ENCODE results near the gene USP3.

Gene USP3

GRCh38 chr15:63545520-63545919, 41.1 kb downstream of the USP3 start:
- DNase-seq, result no peak

DNA sequence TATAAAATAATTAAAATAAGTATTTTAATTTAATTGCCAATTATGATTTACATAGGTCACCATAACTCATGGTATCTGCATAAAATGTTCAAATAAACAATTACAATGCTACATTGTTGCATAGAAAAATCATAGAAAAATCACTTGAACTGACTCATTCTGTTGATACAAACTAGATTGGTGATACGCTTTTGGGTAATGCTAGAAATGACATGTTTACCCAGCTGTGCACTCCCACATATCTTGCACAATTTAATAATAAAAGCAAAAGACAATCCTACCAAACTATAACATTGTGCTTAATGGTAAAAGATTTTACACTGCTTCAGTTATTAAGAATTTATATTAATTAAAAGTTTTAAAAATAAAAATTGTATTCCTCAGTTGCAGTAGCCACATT, 47.0 kb downstream of the USP3 start:
- no peak for DNase-seq

- peak; percentile 40 for DNase-seq
These were observed 49.0 kb downstream of the USP3 start for GRCh38 chr15:63553388-63553791.

DNA sequence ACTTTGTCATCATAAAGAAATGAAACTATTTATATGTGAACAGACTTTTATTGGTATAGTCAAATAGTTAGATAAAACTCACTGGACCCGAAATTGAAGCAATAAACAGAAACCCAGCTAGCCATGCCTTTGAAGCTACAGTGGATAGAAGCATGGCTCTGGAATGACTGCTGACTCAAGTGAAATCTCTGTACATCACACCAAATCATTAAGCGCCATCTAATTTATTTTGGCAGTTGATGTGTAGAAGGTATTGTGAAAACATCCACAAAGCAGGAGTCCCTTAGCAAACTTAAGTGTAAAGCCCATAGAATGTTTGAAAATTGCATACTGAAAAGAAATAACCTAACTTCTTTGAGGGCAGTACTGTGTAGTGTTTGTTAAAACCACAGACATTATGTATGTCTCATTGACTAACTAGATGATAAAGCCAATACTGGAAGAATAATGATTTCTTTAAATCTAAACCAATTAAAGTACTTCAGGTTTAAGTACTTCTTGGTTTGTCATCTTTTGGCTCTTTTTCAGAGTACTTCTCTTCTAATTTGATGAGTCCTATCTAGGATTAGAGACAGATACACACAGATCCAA, 50.0 kb downstream of the USP3 start:
- DNase-seq, result peak; percentile 90

DNA sequence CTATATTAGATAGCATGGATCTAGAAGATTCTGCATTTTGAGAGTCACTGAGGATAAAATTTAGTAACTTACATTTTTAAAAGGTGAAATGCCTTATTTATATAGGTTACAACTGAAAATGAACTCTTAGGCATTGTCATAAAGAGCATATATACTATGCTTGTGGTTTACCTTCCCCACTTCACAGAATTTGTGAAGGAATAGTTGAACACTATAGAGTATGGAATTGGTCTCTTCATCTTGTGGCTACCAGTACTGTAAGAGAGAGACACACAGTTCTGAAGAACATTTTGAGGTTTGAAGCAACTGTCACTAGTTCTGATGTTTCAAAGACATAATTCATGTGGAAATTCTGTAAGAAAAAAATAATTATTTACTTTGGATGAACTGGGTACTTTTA, 51.1 kb downstream of the USP3 start:
- no peak for DNase-seq

- no peak for DNase-seq
These were observed 51.9 kb downstream of the USP3 start for GRCh38 chr15:63556246-63556645.

- DNase-seq, result no peak
These were observed 52.3 kb downstream of the USP3 start for GRCh38 chr15:63556736-63557135.

- no peak for DNase-seq
These were observed 55.4 kb downstream of the USP3 start for GRCh38 chr15:63559753-63560152.

DNA sequence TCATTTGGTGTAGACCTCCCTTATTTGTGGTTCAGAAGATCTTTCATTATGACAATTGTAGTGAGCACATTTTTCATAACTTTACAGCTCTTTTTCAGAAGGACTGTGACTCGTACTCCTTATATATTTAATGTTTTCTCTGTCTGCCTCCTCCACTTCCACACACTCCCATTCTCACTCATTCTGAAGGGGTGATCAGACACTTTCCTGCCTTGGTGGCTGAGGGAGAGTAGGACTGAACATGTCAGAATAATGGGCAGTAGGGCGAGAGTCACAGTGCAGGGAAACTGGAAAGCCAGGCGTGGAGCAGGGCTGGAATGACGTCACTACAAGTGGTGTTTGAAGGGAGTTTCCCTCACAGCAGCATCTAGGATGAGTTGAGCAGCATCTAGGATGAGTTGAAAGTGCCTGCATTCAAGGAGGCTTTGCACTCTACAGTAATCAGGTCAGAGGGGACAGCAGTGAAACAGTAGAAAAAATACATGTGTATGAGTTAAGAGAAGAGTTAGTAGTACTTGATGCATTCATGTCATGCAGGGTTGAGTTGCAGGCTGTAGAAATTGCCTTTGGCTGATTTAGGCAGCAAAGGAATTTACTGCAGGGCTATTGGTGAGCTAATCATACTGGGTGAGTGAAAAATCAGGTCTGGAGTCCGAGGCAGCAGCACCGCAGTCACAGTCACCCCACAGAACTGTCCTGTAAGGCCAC, 56.5 kb downstream of the USP3 start:
- DNase-seq, result no peak

DNA sequence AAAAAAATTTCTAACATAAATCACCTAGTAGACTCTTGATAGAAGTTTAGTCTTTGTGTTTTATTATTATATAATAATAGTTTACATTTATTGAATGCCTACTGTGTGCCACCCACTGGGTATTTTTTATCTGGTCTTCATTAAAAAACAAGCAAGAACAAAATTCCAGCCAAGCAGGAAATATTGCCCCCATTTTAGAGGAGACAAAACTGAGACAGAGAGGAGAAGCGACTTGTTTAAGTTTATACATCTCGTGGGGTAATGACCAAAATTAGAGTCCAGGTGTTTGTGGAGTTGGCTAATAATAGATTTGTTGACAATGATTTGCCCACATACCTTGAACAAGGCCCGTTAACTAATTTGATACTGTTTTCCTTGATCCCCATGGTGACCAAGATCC, 59.7 kb downstream of the USP3 start:
- no peak for DNase-seq

DNA sequence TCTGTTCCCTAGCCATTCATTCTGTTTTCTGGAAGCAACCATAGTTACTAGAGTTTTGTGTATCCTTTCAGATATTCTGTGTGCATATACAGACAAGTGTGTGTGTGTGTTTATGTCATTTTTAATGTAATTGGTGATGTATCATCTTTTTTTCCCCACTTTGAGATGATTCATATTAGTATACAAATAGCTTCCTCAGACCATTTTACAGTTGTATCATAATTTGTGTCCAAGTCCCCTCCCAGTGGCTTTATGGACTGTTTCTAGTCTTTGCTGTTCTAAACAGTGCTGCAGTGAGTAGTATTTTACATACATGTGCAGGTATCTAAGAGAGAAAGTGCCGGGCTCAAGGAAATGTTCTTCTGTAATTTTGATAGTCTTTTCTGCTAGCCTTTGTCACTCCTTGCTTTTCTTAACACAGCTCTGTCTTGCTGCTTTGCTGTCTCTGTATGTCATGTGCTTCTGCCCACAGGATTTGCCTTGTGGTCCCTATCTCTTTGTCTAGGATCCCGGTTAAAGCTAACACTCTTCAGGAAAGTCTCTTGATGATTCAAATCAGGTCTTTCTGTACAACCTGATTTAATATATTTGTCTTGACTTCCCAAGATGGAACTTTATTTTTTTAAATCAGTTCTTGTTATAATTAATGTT, 61.3 kb downstream of the USP3 start:
- DNase-seq, result peak; percentile 19

DNA sequence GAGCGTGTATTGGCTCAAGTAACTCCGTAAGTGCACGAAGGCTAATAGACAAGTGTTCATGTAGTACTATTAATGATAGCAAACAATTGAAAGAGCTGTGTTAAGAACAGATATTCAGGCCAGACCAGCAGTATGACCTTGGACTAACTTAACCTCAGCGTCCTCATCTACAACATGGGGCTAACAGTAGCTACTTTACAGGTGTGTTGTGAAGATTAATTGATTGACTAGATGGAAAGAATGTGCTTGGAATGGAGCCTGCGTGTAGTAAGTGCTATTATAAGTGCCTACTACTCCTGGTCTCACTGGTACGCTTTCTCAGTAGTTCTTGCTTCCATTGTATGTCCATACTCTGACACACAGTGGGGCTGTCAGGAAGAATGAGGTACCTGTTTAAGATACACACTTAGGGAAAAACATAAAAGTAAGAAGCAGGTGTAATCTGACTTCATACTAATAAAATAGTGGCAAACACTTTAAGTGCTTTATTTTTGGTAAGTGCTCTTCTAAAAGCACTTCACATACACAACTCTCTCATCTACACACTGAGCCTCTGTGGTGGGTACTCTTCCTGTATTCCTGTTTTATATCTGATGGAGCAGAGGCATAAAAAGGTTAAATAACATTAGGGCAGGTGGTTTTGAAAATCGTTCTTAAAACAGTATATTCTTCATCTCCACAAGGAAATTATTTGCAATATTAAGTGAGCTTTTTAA, 68.5 kb downstream of the USP3 start:
- DNase-seq, result no peak

- DNase-seq, result no peak
These were observed 69.1 kb downstream of the USP3 start for GRCh38 chr15:63573533-63573932.

- no peak for DNase-seq
These were observed 70.9 kb downstream of the USP3 start for GRCh38 chr15:63575312-63575711.

DNA sequence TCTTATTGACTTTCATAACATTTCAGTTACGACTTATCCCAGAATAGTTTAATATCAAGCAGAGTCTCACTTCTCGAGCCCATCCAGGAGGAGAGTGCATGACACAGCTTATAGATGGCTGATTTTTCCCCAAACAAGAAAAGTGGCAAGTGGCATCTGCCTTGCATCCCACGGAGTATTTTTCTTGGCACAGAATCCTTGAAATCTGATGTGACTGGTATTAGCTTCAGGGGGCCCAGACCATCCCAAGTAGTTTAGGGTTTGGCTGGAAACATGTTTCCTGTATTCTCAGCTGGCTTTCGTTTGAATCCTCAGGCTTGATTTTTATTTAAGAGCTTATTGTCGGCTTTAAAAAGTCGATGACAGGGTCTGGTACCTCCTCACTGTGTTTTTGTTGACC, 72.0 kb downstream of the USP3 start:
- no peak for DNase-seq

GRCh38 chr15:63582179-63582578, 77.8 kb downstream of the USP3 start:
- no peak for DNase-seq

DNA sequence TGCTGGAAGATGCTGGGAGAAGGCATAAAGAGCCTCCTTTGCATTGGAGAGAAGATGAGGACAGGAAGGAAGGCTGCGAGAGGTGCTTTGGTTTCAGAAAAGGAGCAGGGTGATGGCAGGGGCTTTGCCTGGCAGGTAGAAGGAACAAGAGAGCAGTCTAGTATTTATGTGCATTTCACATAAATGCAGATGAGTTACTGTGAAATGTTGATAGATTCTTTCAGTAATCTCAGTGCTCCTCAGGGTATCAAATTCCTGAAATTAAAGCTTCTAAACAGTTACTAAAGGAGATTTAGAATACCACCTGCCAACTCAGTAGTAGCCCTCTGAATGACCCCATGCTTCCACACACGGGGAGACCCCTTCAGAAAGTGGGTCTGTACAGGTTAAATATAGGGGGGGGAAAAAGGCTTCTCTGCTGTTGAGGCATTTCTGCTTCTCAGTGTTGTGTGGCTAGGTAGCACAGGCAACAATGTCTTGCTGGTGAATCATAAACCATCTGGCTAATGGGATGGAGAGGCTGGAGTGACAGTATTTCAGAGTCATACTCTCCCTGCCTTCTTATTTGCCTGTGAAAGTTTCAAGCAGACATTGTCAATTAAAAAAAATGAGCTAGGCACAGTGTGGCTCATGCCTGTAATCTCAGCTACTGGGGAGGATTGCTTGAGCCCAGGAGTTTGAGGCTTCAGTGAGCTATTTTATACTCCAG, 78.5 kb downstream of the USP3 start:
- no peak for DNase-seq

DNA sequence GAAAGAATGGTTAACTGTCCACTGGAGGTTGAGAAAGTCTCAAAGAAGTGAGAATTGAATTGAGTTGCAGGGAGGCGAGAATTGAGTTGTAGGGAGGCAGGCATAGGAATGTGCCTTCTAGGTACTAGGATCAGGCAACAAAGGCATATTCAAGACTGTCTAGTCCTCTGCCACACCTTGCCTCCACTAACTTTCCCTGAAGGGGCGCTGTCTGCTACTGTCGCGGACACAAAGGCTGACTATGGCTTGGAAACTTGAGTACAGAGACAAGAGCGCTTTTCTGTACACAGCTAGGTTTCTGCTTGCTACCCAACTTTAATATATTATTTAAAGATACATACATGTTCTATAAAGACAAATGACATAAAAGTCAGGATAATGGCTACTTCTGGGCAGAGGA, 82.4 kb downstream of the USP3 start:
- no peak for DNase-seq

DNA sequence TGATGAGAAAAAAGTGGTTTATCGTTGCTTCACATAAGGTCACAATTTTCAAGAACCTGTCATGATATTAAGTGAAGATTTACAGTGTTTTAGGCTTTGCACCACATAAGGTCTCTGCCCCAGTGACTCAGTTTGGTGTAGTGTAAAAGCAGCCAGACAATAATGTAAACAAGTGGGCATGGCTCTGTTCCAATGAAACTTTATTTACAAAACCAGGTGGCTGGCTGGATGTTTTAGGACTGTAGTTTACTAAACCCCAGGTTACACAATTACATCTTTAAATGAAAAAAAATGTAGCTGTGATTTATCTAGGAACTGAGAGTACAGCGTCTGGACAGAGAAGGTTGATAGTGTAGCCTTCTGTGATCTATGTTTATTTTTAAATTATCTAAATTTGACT, 83.1 kb downstream of the USP3 start:
- no peak for DNase-seq

DNA sequence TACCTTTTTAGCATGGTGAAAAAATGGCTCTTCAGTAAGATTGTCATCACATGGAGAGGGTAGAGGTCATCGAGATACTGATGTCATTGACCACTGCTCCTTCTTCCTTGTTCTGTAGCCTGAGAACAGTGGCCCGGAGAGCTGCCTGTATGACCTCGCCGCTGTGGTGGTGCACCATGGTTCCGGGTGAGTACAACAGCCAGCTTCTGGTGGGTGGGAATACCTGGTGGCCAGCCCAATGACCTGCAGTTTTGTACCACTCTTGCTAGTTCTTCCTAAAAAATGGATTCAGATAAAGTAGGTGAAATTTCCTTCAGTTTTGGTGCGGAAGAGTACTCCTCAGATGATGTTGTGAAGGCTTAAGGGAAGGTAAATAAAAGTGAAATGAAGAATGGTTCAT, 84.4 kb downstream of the USP3 start:
- no peak for DNase-seq

DNA sequence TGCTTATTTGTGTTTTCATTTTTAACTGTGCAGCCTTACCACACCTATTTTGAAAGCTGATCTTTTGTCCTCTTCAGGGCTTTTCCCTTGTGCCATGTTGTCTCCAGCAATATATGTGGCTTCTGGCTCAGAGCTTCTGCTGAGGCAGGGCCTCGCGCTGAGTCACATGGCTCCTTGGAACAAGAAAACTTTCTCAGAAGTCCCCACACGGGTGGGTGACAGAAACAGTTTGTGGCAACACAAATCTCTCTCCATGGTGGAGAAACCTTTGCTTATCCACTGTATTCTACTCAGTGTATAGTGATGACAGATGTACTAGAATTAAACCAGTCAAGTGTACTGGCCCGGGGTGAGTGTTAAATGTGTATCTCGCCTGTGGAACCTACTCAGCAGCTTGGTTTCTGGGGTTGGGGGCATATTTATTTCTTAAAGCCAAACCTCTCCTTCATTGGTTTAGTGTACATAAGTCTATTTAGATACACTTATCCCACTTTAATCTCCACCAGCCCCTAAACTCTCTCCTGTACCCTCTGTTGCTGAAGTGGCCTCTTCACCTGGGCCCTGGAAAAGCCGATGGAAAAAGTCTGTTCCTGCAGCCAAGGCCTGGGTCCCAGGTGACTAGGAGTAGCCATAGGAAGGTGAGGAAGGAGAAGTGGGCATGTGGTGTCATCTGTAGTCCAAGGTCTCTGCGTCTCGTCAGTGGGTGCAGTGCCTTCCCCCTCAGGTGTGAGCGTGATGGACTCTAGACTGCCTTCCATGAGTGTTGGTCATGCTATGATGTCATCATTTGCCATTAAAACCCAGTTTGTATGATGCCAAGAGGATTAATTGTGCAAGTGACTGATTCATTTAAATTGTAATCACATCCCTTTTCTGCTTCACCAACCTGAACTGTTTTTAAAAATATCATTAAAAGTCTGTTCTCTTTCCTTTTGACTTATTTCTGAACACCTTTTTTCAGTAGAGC, 89.6 kb downstream of the USP3 start:
- DNase-seq, result no peak

- no peak for DNase-seq
These were observed 90.7 kb downstream of the USP3 start for GRCh38 chr15:63595065-63595464.
